ENCODE data around the gene GRB7. TPM values are rescaled to one million over a fixed set of nuclear protein-coding genes. Genes with fewer than 3 reads are reported as not detected.

GRB7 gene
- total and polyA plus RNA-seq, 2 donors (not counting 1 experiment from before 2014, with no cell fraction given): 0.81 to 0.84 TPM

DNA sequence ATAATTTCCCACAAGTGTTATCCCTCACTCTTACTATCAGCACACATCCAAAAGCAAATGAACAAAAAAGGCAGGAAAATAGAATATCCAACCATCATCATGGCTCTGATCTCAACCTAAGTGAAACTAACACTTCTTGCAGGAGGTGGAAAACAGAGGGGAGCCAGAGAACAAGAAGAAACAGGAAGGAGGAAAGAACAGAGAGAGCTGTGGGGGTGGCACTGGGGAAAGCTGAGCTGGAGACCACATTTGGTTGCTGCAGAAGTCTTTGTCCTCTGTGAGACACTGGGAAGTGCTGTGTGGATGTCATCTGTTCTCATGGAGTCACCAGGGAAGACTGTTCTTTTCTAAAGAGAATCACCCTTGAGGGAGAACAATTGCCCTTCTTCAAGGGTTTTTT, 34.7 kb downstream of the GRB7 start:
- Mint-ChIP-seq H3K9me3 (ENCODE audit: insufficient read depth) (no peaks in the 10 kb centered on the region), H3K4me1 (peaks cover 92% of the 10 kb centered on the region), H3K27ac (peak overlapping the region; percentile 98), H3K27me3 (no peaks in the 10 kb centered on the region), H3K4me3 (peak overlapping the region; percentile 84)
- ATAC-seq (ENCODE audit: low read depth): no peak
- Histone ChIP-seq H3K27me3 (replicated peaks in 1 of 4; ENCODE audit: control extremely low read depth in 1 of 4, control insufficient read depth in 3 of 4, insufficient read depth in 4 of 4, low read length in 3 of 4) (no peaks in the 10 kb centered on the region), H3K36me3 (replicated peaks in 1 of 2; ENCODE audit: control extremely low read depth in 1 of 2, control insufficient read depth in 1 of 2, extremely low read depth in 1 of 2, insufficient read depth in 2 of 2, low read length in 1 of 2) (peaks cover 5 to 65% of the 10 kb centered on the region in 2 experiments), H3K27ac (ENCODE audit: low read length in 2 of 2) (peak overlapping the region; percentile 74 to 86), H3K4me2 (replicated peaks; ENCODE audit: low read depth, low read length, poor library complexity, severe bottlenecking) (peak overlapping the region; percentile 77), H4K20me1 (ENCODE audit: control insufficient read depth, insufficient read depth, low read length, poor library complexity, severe bottlenecking) (peaks cover 7% of the 10 kb centered on the region), H2AFZ (ENCODE audit: insufficient read depth, low read depth, low read length, poor library complexity, severe bottlenecking) (no peak overlapping the region), H3K9me3 (ENCODE audit: control extremely low read depth in 1 of 3, control insufficient read depth in 2 of 3, insufficient read depth in 1 of 3, low read length in 2 of 3) (no peaks in the 10 kb centered on the region), H3K4me1 (ENCODE audit: control insufficient read depth in 2 of 2, insufficient read depth in 2 of 2, low read length in 2 of 2) (peaks cover 84 to 89% of the 10 kb centered on the region in 2 donors), H3K4me3 (ENCODE audit: control extremely low read depth in 1 of 5, extremely low read depth in 1 of 5, insufficient read depth in 1 of 5, low read depth in 2 of 5, low read length in 4 of 5) (peak overlapping the region in 1 of 5 experiments; percentile 26), H3K9ac (ENCODE audit: low read length) (peak overlapping the region; percentile 37), H3K79me2 (ENCODE audit: control insufficient read depth, insufficient read depth, low read length) (peaks cover 99% of the 10 kb centered on the region)
- POLR2A ChIA-PET: interaction anchor here (0.6 to 1.2 kb wide), 5 partner anchors 11 to 903 kb away, joined by 3 to 6 read pairs (median 3); no protein-coding TSS in a partner anchor
- CTCF ChIA-PET: interaction anchor here (1.0 kb wide), 1 partner anchor 14 kb away, joined by 3 read pairs; no protein-coding TSS in a partner anchor
- no peak for DNase-seq
- intact Hi-C loops (cut with micrococcal nuclease): loop anchor here (5.0 kb wide), 1 partner anchor 90 kb away; the partner anchor contains the start of gene IKZF3
- TF ChIP-seq EZH2 (IDR thresholded peaks at IDR 0.05; ENCODE audit: borderline replicate concordance, insufficient read depth, low read depth, low read length, poor library complexity, severe bottlenecking): no peak
- TF ChIP-seq, protein P1, sequence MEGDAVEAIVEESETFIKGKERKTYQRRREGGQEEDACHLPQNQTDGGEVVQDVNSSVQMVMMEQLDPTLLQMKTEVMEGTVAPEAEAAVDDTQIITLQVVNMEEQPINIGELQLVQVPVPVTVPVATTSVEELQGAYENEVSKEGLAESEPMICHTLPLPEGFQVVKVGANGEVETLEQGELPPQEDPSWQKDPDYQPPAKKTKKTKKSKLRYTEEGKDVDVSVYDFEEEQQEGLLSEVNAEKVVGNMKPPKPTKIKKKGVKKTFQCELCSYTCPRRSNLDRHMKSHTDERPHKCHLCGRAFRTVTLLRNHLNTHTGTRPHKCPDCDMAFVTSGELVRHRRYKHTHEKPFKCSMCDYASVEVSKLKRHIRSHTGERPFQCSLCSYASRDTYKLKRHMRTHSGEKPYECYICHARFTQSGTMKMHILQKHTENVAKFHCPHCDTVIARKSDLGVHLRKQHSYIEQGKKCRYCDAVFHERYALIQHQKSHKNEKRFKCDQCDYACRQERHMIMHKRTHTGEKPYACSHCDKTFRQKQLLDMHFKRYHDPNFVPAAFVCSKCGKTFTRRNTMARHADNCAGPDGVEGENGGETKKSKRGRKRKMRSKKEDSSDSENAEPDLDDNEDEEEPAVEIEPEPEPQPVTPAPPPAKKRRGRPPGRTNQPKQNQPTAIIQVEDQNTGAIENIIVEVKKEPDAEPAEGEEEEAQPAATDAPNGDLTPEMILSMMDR (IDR thresholded peaks at IDR 0.05): no peak

Measured in B cell (primary cell).